ENCODE measurements around the gene KRT16. TPM values are rescaled to one million over a fixed set of nuclear protein-coding genes. Genes with fewer than 3 reads are reported as not detected.

The KRT16 gene
- total RNA-seq, 4 donors from 2014 or later, result not detected

DNA sequence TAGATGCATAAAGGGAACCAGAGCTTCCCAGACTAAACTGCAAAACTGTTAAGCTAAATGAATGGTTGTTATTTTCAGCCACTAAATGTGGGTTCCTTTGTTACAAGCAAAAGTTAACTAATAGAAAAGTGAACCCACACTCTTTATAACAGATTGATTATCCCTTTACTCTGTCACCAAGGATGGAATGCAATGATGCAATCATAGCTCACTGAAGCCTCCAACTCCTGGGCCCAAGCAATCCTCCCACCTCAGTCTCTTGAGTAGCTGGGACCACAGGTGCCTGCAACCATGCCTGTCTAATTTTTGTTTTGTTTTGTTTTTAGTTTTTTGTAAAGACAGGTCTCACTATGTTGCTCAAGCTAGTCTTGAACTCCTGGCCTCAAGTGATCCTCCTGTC, 47.2 kb downstream of the KRT16 start:
- no peak for TF ChIP-seq POLR2A (IDR thresholded peaks at IDR 0.05)
- TF ChIP-seq, protein P1, sequence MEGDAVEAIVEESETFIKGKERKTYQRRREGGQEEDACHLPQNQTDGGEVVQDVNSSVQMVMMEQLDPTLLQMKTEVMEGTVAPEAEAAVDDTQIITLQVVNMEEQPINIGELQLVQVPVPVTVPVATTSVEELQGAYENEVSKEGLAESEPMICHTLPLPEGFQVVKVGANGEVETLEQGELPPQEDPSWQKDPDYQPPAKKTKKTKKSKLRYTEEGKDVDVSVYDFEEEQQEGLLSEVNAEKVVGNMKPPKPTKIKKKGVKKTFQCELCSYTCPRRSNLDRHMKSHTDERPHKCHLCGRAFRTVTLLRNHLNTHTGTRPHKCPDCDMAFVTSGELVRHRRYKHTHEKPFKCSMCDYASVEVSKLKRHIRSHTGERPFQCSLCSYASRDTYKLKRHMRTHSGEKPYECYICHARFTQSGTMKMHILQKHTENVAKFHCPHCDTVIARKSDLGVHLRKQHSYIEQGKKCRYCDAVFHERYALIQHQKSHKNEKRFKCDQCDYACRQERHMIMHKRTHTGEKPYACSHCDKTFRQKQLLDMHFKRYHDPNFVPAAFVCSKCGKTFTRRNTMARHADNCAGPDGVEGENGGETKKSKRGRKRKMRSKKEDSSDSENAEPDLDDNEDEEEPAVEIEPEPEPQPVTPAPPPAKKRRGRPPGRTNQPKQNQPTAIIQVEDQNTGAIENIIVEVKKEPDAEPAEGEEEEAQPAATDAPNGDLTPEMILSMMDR (IDR thresholded peaks at IDR 0.05), result no peak
- intact Hi-C loops (cut with DNase I; ENCODE audit: low total_unique reads), result no loop called here
- no peak overlapping the region for H3K27ac ChIP-seq
- H3K4me3 ChIP-seq, result no peak overlapping the region
- no peaks in the 10 kb centered on the region for H3K4me1 ChIP-seq
- no peaks in the 10 kb centered on the region for H3K9me3 ChIP-seq
- no peaks in the 10 kb centered on the region for H3K27me3 ChIP-seq
- H3K36me3 ChIP-seq, result no peaks in the 10 kb centered on the region
- DNase-seq, result no peak

DNA sequence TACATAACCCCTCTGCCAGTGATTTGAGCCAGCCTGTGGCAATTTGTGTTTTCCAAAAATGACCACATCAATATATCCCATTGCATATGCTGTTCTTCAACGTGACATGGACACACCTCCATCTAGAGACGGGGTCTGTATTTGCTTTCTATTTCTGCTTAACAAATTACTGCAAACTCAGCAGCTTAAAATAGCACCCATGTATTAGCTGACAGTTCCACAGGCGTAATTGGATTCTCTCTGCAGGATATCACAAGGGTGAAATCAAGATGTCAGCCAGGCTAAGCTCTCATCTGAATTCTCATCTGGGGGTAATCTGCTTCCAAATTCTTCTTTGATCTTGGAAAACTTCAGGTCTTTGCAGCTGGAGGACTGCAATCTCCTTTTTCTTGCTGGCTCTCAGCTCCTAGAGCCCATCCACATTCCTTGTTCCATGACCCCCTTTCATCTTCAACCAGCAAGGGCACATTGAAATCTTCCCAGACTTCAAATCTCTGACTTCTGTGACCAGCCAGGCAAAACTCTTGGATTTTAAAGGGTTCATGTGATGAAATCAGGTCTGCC, 48.9 kb downstream of the KRT16 start:
- no peak for DNase-seq
- no peak for TF ChIP-seq POLR2A (IDR thresholded peaks at IDR 0.05)
- TF ChIP-seq, protein P1 (IDR thresholded peaks at IDR 0.05), result no peak
- Histone ChIP-seq H3K36me3 (no peaks in the 10 kb centered on the region), H3K27me3 (no peaks in the 10 kb centered on the region), H3K9me3 (no peaks in the 10 kb centered on the region), H3K27ac (no peak overlapping the region), H3K4me3 (no peak overlapping the region), H3K4me1 (no peaks in the 10 kb centered on the region)
- intact Hi-C loops (cut with DNase I; ENCODE audit: low total_unique reads), result no loop called here

DNA sequence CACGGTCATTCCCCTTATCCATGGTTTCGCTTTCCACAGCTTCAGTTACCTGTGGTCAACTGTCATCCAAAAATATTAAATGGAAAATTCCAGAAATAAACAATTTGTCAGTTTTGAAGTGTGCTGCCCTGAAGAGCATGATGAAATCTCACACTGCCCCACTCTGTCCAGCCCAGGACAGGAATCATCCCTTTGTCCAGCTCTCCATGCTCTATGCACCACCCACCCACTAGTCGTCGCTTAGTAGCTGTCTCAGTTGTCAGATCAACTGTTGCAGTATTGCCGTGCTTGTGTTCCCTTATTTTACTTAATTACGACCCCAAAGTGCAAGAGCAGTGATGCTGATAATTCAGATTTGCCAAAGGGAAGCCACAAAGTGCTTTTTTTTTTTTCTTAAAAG, 51.0 kb downstream of the KRT16 start:
- H3K4me1 ChIP-seq, result no peaks in the 10 kb centered on the region
- H3K27ac ChIP-seq, result no peak overlapping the region
- no peak for DNase-seq
- intact Hi-C loops (cut with DNase I; ENCODE audit: low total_unique reads), result no loop called here
- H3K4me3 ChIP-seq, result no peak overlapping the region
- no peaks in the 10 kb centered on the region for H3K27me3 ChIP-seq
- no peaks in the 10 kb centered on the region for H3K36me3 ChIP-seq
- H3K9me3 ChIP-seq, result no peaks in the 10 kb centered on the region
- TF ChIP-seq, protein P1 (IDR thresholded peaks at IDR 0.05), result no peak
- TF ChIP-seq POLR2A (IDR thresholded peaks at IDR 0.05), result no peak

Other genes with a start within 250 kb of the KRT16 start
- not detected for gene KRT33B, start 243.0 kb downstream of the KRT16 start, total RNA-seq
- under 1 TPM in 1 of 4 donors, not detected in 3; 0.28 TPM for gene KRT34, start 230.5 kb downstream of the KRT16 start, total RNA-seq
- not detected for gene KRT31, start 215.2 kb downstream of the KRT16 start, total RNA-seq
- not detected for gene KRT37, start 188.2 kb downstream of the KRT16 start, total RNA-seq
- gene KRT38, start 171.8 kb downstream of the KRT16 start, total RNA-seq, result not detected
- not detected for gene KRT32, start 145.4 kb downstream of the KRT16 start, total RNA-seq
- not detected for gene KRT35, start 131.6 kb downstream of the KRT16 start, total RNA-seq
- not detected for gene KRT36, start 122.9 kb downstream of the KRT16 start, total RNA-seq
- 1 to 10 TPM; 1.5 to 6.4 (median 3.0) TPM for gene KRT13, start 107.2 kb downstream of the KRT16 start, total RNA-seq
- 10 to 100 TPM in 1 of 4 donors, 1 to 10 TPM in 1, under 1 TPM in 1, not detected in 1; 0.41 to 11.5 (median 1.6) TPM for gene KRT15, start 93.9 kb downstream of the KRT16 start, total RNA-seq
- 100 to 1,000 TPM in 2 of 4 donors, 10 to 100 TPM in 1, under 1 TPM in 1; 0.88 to 120 (median 77.2) TPM for gene KRT19, start 84.5 kb downstream of the KRT16 start, total RNA-seq
- under 1 TPM in 1 of 4 donors, not detected in 3; 0.21 TPM for gene KRT9, start 40.7 kb downstream of the KRT16 start, total RNA-seq
- gene KRT14, start 25.9 kb downstream of the KRT16 start, total RNA-seq, result under 1 TPM in 2 of 4 donors, not detected in 2; 0.52 to 0.90 TPM
- gene KRT17, start 11.8 kb upstream of the KRT16 start, total RNA-seq, result 10 to 100 TPM in 1 of 4 donors, under 1 TPM in 1, not detected in 2; 0.70 to 12.6 TPM
- gene EIF1, start 76.1 kb upstream of the KRT16 start, total RNA-seq, result 100 to 1,000 TPM in 3 of 4 donors, 10 to 100 TPM in 1; 83.5 to 796 (median 199) TPM
- not detected for gene GAST, start 99.6 kb upstream of the KRT16 start, total RNA-seq
- gene HAP1, start 121.9 kb upstream of the KRT16 start, total RNA-seq, result 1 to 10 TPM in 1 of 4 donors, not detected in 3; 2.2 TPM
- 100 to 1,000 TPM in 1 of 4 donors, 10 to 100 TPM in 3; 49.1 to 110 (median 70.0) TPM for gene JUP, start 173.9 kb upstream of the KRT16 start, total RNA-seq
- 10 to 100 TPM in 3 of 4 donors, 1 to 10 TPM in 1; 10.0 to 67.0 (median 35.1) TPM for gene P3H4, start 199.2 kb upstream of the KRT16 start, total RNA-seq
- gene FKBP10, start 200.2 kb upstream of the KRT16 start, total RNA-seq, result 100 to 1,000 TPM in 2 of 4 donors, 10 to 100 TPM in 2; 22.9 to 226 (median 89.5) TPM
- 10 to 100 TPM; 32.5 to 77.9 (median 68.1) TPM for gene NT5C3B, start 223.5 kb upstream of the KRT16 start, total RNA-seq
- 1 to 10 TPM in 1 of 4 donors, under 1 TPM in 1, not detected in 2; 0.70 to 1.2 TPM for gene KLHL10, start 225.1 kb upstream of the KRT16 start, total RNA-seq